NCI-H69 (cell line): Measurements from ENCODE around the gene HECW1.
A peak's percentile ranks its signal among the peaks of the same experiment; 100 is the strongest.
"Not testable (repeated sequence)": the region's sequence is repeated elsewhere in the genome, so short reads cannot be mapped to it uniquely, and the experiment has no call there.

Experiments used
- DNase-seq: peaks from one replicate; lab custom pipeline; 2025; lab: John Stamatoyannopoulos, UW

HECW1 gene

GRCh38 chr7:43309706-43310022, 197.2 kb downstream of the HECW1 start:
- no peak for DNase-seq

GRCh38 chr7:43311052-43311451, 198.6 kb downstream of the HECW1 start:
- no peak for DNase-seq

DNA sequence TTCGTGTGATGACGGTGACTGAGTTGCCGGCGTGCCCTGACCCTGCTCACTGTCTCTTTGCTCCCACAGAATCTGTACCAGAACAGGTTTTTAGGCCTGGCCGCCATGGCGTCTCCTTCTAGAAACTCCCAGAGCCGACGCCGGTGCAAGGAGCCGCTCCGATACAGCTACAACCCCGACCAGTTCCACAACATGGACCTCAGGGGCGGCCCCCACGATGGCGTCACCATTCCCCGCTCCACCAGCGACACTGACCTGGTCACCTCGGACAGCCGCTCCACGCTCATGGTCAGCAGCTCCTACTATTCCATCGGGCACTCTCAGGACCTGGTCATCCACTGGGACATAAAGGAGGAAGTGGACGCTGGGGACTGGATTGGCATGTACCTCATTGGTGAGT, 199.2 kb downstream of the HECW1 start:
- no peak for DNase-seq

GRCh38 chr7:43313628-43314378, 201.4 kb downstream of the HECW1 start:
- DNase-seq, result no peak

- no peak for DNase-seq
Measured at GRCh38 chr7:43314379-43315158, 202.1 kb downstream of the HECW1 start.

GRCh38 chr7:43317075-43317474, 204.6 kb downstream of the HECW1 start:
- DNase-seq, result no peak

DNA sequence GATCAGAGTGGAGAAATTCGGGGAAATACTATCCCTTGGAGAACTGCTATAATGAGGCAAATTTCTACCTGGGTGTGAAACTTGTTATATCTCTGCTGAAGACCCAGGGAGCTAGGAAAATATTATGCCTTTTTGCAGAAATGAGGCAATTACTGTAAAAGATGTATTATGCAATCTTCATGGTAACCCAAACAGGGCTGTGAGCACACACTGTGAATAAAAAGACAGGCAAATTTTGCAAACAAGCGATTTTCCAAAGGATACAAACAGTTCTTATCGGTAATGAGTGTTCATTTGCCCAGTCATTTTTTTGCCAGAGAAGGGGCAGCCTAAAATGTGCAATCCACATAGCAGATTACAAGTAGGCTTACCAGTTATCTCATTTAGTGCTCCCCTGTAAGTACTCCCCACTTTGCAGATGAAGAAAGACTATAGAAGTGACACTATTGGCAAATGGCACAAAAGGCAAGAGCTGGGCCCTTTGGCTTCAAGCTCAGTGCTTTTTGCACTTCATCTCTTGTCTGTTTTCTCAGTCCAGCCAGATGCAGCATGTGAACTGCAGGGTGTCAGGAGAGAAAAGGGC, 205.8 kb downstream of the HECW1 start:
- DNase-seq, result no peak

DNA sequence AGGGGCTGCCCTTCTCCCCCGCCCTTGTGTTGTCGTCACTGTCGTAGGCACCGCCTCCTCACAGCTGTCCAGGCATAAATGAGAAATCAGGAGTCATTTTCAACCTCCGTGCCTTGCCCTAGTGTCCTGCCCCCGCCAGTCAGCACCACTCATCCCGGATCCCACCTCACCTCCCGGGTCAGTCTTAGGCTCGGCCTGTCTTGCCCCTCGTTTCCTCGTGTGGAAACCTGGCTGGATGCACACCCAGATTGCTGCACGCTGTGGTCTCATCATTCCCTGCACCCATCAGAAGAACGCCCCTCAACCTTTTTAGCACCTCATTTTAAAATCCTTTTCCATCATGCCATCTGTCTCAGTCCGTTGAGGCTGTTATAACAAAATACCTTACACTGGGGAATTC, 213.1 kb downstream of the HECW1 start:
- no peak for DNase-seq

DNA sequence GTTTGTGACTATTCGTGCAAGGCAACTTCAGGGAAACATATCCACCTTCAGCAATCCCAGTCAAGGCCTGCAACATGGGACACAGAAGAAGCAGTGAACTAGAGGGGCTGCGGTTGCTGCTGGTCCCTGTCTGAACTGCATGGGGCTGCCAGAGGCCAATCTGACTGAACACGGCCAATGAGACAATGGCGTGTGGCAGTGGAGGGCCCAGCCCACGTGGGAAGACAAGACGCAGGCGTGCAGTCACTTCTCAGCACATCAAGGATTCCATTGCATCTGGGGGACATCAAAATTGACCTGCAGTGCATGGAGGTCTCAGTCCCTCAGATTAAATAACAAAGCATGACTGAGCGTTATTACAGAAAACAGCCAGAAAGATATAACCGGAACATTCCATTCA, 215.9 kb downstream of the HECW1 start:
- no peak for DNase-seq

- no peak for DNase-seq
Measured at GRCh38 chr7:43328785-43329380, 216.4 kb downstream of the HECW1 start.

- no peak for DNase-seq
Measured at GRCh38 chr7:43332193-43332796, 219.8 kb downstream of the HECW1 start.

- DNase-seq, result no peak
Measured at GRCh38 chr7:43337191-43337590, 224.7 kb downstream of the HECW1 start.

DNA sequence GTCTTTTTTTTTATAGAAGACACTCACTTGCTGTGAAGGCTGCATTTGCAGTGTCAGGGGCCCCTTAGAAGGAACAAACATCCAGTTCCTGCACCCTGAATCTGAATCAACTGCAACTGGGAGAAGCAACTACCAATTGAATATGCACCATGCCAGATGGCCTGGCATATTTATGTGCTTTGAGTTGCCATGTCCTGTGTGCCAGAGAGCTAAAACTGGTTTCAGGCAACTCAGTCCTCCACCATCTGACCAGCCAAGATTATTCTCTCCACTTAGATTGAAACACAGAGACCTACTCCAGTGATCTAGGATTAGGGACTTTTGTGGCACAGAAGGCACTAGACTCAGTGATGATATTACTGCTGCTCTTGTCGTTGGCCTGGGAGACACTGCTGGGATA, 225.4 kb downstream of the HECW1 start:
- DNase-seq, result no peak

DNA sequence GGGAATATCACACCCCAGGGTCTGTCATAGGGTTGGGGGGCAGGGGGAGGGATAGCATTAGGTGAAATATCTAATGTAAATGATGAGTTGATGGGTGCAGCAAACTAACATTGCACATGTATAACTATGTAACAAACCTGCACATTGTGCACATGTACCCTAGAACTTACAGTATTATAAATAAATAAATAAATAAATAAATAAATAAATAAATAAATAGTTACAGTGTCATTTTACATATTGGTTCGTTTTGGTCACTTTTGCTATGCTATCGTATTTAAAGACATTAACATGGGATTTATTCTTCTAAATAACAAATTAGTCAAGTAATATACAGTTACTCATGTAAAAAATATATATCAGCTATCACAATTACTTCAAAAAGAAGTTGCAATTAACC, 228.7 kb downstream of the HECW1 start:
- no peak for DNase-seq

DNA sequence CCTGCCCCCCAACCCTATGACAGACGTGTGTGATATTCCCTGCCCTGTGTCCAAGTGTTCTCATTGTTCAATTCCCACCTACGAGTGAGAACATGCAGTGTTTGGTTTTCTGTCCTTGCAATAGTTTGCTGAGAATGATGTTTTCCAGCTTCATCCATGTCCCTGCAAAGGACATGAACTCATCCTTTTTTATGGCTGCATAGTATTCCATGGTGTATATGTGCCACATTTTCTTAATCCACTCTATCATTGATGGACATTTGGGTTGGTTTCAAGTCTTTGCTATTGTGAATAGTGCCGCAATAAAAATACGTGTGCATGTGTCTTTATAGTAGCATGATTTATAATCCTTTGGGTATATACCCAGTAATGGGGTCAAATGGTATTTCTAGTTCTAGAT, 231.0 kb downstream of the HECW1 start:
- DNase-seq, result not testable (repeated sequence)

GRCh38 chr7:43345696-43346095, 233.2 kb downstream of the HECW1 start:
- not testable (repeated sequence) for DNase-seq

DNA sequence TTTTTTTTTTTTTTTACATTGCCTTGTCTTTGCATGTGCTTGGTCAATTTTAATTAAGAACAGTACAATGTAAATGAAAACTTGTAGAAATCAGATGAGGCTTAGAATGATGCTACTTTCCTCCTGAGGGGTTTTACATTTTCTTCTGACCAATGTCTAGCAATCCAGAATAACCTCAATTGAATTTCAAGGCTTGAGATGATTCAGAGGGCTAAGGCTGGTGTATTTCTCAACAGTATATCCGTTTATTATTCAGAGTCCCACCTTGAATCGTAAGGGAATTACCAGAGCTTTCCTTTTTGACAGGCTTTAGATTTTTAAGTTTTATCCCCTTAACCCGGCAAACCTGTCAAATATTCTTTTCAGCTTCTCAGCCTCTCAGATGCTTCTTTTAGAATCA, 239.2 kb downstream of the HECW1 start:
- no peak for DNase-seq

DNA sequence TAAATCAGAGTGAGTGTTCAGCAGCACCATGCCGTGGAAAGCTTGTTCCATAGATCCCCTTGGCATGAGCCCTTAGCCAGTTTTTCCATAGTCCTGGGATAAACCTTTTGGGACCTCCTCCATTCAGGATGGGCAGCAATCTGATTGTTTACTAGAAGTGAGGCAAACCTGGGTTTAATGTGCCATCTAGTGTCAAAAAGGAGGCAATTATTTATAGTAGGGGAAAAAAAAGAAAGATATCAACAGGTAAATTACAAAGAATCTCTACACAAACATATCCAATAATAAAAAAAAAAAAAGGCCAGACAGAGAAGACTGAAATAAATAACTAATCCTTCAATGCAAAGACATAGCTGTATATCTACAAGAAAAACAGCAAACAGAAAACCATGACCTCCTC, 241.5 kb downstream of the HECW1 start:
- DNase-seq, result no peak

- DNase-seq, result peak; percentile 75
Measured at GRCh38 chr7:43362652-43363034, 250.2 kb downstream of the HECW1 start.

GRCh38 chr7:43363035-43363791, 250.8 kb downstream of the HECW1 start:
- DNase-seq, result peak; percentile 61

GRCh38 chr7:43364391-43364790, 251.9 kb downstream of the HECW1 start:
- DNase-seq, result no peak
